GM21390 (cell line): Measurements from ENCODE around the gene SPON2.

Source experiments
- ATAC-seq: cut with Tn5 transposase; IDR thresholded peaks from one replicate; pipeline ENCODE4 v1.9.1; 2021; ENCODE audit not compliant: unreplicated experiment

SPON2 gene

GRCh38 chr4:1195109-1195671 is 22.8 kb upstream of the SPON2 start:
- ATAC-seq, result no peak

- no peak for ATAC-seq
These were observed 21.9 kb upstream of the SPON2 start for GRCh38 chr4:1194010-1194900.

- no peak for ATAC-seq
These were observed 21.0 kb upstream of the SPON2 start for GRCh38 chr4:1193206-1194009.

- ATAC-seq, result no peak
These were observed 20.3 kb upstream of the SPON2 start for GRCh38 chr4:1192493-1193205.

- ATAC-seq, result no peak
These were observed 19.7 kb upstream of the SPON2 start for GRCh38 chr4:1192091-1192492.

- no peak for ATAC-seq
These were observed 19.2 kb upstream of the SPON2 start for GRCh38 chr4:1191621-1192020.

- ATAC-seq, result peak; percentile 52
These were observed 14.8 kb upstream of the SPON2 start for GRCh38 chr4:1187182-1187581.

- peak; percentile 83 for ATAC-seq
These were observed 11.8 kb upstream of the SPON2 start for GRCh38 chr4:1183985-1184773.

- no peak for ATAC-seq
These were observed 9.9 kb upstream of the SPON2 start for GRCh38 chr4:1182313-1182712.

GRCh38 chr4:1180663-1181062 is 8.3 kb upstream of the SPON2 start:
- ATAC-seq, result no peak

GRCh38 chr4:1179976-1180375 is 7.6 kb upstream of the SPON2 start:
- ATAC-seq, result no peak

GRCh38 chr4:1179089-1179441 is 6.7 kb upstream of the SPON2 start:
- no peak for ATAC-seq

GRCh38 chr4:1178300-1179088 is 6.1 kb upstream of the SPON2 start:
- ATAC-seq, result no peak

GRCh38 chr4:1177274-1178141 is 5.1 kb upstream of the SPON2 start:
- ATAC-seq, result no peak

GRCh38 chr4:1176398-1177273 is 4.3 kb upstream of the SPON2 start:
- ATAC-seq, result no peak

GRCh38 chr4:1175635-1176229 is 3.3 kb upstream of the SPON2 start:
- ATAC-seq, result no peak

GRCh38 chr4:1174941-1175634 is 2.7 kb upstream of the SPON2 start:
- ATAC-seq, result no peak
